Gastroesophageal sphincter (tissue), 4 donors: ENCODE data around the gene TMEM63A. TPM values are rescaled to one million over a fixed set of nuclear protein-coding genes. Genes with fewer than 3 reads are reported as not detected.
A peak's percentile ranks its signal among the peaks of the same experiment; 100 is the strongest.

Experiments
- ATAC-seq: fragments of 150-250 bp; one replicate; pipeline ENCODE4 v1.9.1; 2016; ENCODE audit warnings: mild to moderate bottlenecking, moderate library complexity
- H3K27ac ChIP-seq, 4 donors: fragments of 200-600 bp; sonication (generic) in 3 of 4; 1 replicate in 3 of 4; 2 replicates in 1 of 4; pipeline ENCODE4 v1.5.1; 2016 to 2019
- H3K27me3 ChIP-seq: fragments of 200-600 bp; sonication (generic); one replicate; pipeline ENCODE4 v1.5.1; 2019
- H3K36me3 ChIP-seq, 2 donors: fragments of 200-600 bp; sonication (generic); one replicate each; pipeline ENCODE4 v1.5.1; 2019; ENCODE audit warnings: control low read depth in 1 of 2
- H3K4me1 ChIP-seq, 3 donors: fragments of 200-600 bp; sonication (generic); 1 replicate in 2 of 3; 2 replicates in 1 of 3; pipeline ENCODE4 v1.5.1; 2016 to 2019; ENCODE audit warnings: control low read depth in 2 of 3
- H3K4me3 ChIP-seq, 2 donors: fragments of 200-600 bp; sonication (generic); one replicate each; pipeline ENCODE4 v1.5.1; 2019; ENCODE audit warnings: mild to moderate bottlenecking in 1 of 2, moderate library complexity in 1 of 2
- H3K9me3 ChIP-seq, 3 donors: fragments of 200-600 bp; sonication (generic); one replicate each; pipeline ENCODE4 v1.5.1; 2017 to 2019; ENCODE audit warnings: control low read depth in 2 of 3
- CTCF ChIP-seq, 4 experiments: fragments of 200-600 bp in 2 of 4; fragments of 450-650 bp in 2 of 4; sonication (generic) in 1 of 4; IDR thresholded peaks; one replicate each; pipeline ENCODE4 v1.5.1; 2017 to 2019; ENCODE audit warnings: antibody characterized with exemption in 4 of 4, mild to moderate bottlenecking in 2 of 4, moderate library complexity in 2 of 4
- EP300 ChIP-seq: sonication (generic); formaldehyde crosslinking; IDR thresholded peaks from one replicate; pipeline ENCODE4 v1.6.1; 2017; ENCODE audit warnings: antibody characterized with exemption, mild to moderate bottlenecking
- POLR2A ChIP-seq, 2 donors: fragments of 450-650 bp; IDR thresholded peaks; one replicate each; pipeline ENCODE4 v1.6.1; 2017; ENCODE audit warnings: antibody characterized with exemption in 2 of 2, mild to moderate bottlenecking in 2 of 2, moderate library complexity in 1 of 2
- POLR2AphosphoS5 ChIP-seq: sonication (generic); formaldehyde crosslinking; IDR thresholded peaks from one replicate; pipeline ENCODE4 v1.6.1; 2017; ENCODE audit warnings: antibody characterized with exemption
- WGBS, 2 donors: methylation state at CpG; one replicate each; pipeline ENCODE4 v1.1.5; 2018; ENCODE audit warnings: low coverage in 1 of 2; 5-methylcytosine and 5-hydroxymethylcytosine counted together
- total RNA-seq, 4 donors: library from RNA; depleted of rRNA; stranded (reverse); fragments of >200 nt; gene quantifications; one replicate each; pipeline ENCODE4 v1.1.0, GENCODE V29; 2016

The TMEM63A gene
- total RNA-seq, 4 donors from 2014 or later = 10.9 to 55.9 (median 23.8) TPM

- peak; percentile 22 for ATAC-seq
- H3K27ac ChIP-seq = peak overlapping the region in 2 of 4 donors; percentile 17 to 48
- peaks cover 7 to 92% (median 31%) of the 10 kb centered on the region in 3 donors for H3K4me1 ChIP-seq
Observed at GRCh38 chr1:225822655-225823403, 59.4 kb downstream of the TMEM63A start.

DNA sequence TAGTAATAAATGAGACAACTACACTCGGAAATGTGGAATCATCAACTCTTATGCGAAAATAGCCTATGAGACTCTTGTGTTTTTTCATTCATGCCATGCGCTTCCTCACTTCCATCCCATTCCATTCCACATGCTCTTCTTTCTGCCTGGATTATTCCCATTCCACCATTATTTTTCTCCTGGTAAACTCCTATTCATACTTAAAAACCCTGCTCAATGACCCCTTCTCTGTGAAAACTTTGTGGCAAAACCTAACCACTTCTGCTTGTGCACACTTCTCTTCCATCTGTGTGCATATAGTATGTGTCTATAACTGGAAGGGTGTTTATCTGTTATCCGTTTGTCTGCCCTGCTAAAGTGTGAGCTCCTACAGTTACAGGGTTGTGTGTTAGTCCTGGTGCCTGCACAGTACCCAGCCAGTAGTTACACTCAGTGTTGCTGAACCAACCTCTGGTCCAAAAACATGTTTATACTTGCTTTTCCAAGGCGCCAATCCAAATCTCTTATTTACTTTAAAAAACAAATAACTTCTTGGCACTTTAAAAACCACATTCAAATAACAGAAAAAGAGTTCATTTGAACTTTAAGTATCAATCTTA lies 61.6 kb downstream of the TMEM63A start:
- Histone ChIP-seq H3K4me1 (peaks cover 17 to 98% (median 41%) of the 10 kb centered on the region in 3 donors), H3K4me3 (no peak overlapping the region), H3K27ac (peak overlapping the region in 3 of 4 donors; percentile 43 to 72 (median 69)), H3K36me3 (peaks cover 0 to 5% of the 10 kb centered on the region in 2 donors), H3K27me3 (no peaks in the 10 kb centered on the region), H3K9me3 (no peaks in the 10 kb centered on the region)
- ATAC-seq = no peak
- 62 to 73% methylated on average over 5 of the region's 5 CpGs for WGBS, 2 donors
- no peak for TF ChIP-seq CTCF (IDR thresholded peaks at IDR 0.05)
- no peak for TF ChIP-seq POLR2A (IDR thresholded peaks at IDR 0.05)
- TF ChIP-seq EP300 = no peak
- peak; percentile 55 for TF ChIP-seq POLR2AphosphoS5

More at GRCh38 chr1:225822655-225823403, 59.4 kb downstream of the TMEM63A start:
- peaks cover 0 to 5% of the 10 kb centered on the region in 2 donors for H3K36me3 ChIP-seq
- TF ChIP-seq CTCF (IDR thresholded peaks at IDR 0.05) (no peak), POLR2A (IDR thresholded peaks at IDR 0.05) (no peak), POLR2AphosphoS5 (peak; percentile 19)
- H3K9me3 ChIP-seq = no peaks in the 10 kb centered on the region
- H3K27me3 ChIP-seq = no peaks in the 10 kb centered on the region
- H3K4me3 ChIP-seq = no peak overlapping the region
- 81% methylated on average over 9 to 11 of the region's 12 CpGs for WGBS, 2 donors

DNA sequence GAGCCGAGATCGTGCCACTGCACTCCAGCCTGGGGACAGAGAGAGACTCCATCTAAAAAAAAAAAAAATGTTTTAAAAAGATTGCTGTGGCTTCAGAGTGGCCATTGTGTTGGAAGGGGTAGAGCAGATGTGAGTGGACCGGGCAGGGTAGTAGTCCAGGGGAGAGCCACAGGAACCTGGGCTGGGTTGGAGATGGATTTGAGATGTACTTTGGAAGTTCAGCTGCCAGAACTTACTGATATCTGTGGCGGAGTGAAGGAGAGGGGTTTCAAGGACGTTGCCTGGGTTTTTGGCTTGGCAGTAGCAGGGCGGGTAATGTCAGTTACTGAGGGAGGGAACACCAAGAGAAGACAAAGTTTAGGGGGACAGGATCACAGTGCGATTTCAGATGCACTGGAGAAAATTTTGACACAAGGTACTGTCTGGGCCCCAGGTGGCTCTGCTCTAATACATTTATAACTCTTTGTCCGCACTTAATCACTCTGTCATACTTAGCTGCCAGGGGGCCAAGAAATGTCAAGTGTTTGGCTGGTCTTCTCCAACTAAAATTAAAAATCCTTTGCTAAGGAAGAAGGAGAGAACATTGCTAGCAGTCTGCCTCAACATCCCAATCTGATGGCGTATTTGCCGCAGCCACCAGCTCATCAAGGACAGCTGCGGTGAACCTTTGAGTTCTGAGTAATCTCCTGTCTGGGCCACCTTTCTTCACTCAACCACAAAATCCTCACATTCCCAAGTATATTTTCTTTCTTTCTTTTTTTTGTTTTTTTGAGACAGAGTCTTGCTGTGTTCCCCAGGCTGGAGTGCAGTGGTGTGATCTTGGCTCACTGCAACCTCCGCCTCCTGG lies 62.6 kb downstream of the TMEM63A start:
- TF ChIP-seq POLR2A (IDR thresholded peaks at IDR 0.05) (no peak), CTCF (IDR thresholded peaks at IDR 0.05) (no peak), POLR2AphosphoS5 (peak; percentile 8), EP300 (no peak)
- H3K27ac ChIP-seq = peak overlapping the region in 3 of 4 donors; percentile 59 to 72 (median 69)
- H3K27me3 ChIP-seq = no peaks in the 10 kb centered on the region
- H3K36me3 ChIP-seq = peaks cover 0 to 5% of the 10 kb centered on the region in 2 donors
- H3K4me1 ChIP-seq = peaks cover 13 to 98% (median 39%) of the 10 kb centered on the region in 3 donors
- no peak for ATAC-seq
- WGBS, 2 donors = 59 to 75% methylated on average over 11 of the region's 12 CpGs
- no peaks in the 10 kb centered on the region for H3K9me3 ChIP-seq
- H3K4me3 ChIP-seq = no peak overlapping the region

- Histone ChIP-seq H3K27me3 (no peaks in the 10 kb centered on the region), H3K27ac (peak overlapping the region; percentile 73 to 94 (median 90)), H3K9me3 (no peaks in the 10 kb centered on the region), H3K36me3 (peaks cover 0 to 5% of the 10 kb centered on the region in 2 donors), H3K4me3 (no peak overlapping the region), H3K4me1 (peaks cover 13 to 98% (median 43%) of the 10 kb centered on the region in 3 donors)
- no peak for ATAC-seq
- WGBS, 2 donors = 80 to 86% methylated on average over 4 to 6 of the region's 7 CpGs
- TF ChIP-seq EP300 = no peak
- no peak for TF ChIP-seq POLR2A (IDR thresholded peaks at IDR 0.05)
- TF ChIP-seq POLR2AphosphoS5 = no peak
- TF ChIP-seq CTCF (IDR thresholded peaks at IDR 0.05) = no peak
Observed at GRCh38 chr1:225818229-225818628, 64.0 kb downstream of the TMEM63A start.
